ENCODE data around the gene TCAP. TPM values are rescaled to one million over a fixed set of nuclear protein-coding genes. Genes with fewer than 3 reads are reported as not detected.

The TCAP gene
- polyA plus RNA-seq, 3 donors = 1.3 TPM; not detected in 2

DNA sequence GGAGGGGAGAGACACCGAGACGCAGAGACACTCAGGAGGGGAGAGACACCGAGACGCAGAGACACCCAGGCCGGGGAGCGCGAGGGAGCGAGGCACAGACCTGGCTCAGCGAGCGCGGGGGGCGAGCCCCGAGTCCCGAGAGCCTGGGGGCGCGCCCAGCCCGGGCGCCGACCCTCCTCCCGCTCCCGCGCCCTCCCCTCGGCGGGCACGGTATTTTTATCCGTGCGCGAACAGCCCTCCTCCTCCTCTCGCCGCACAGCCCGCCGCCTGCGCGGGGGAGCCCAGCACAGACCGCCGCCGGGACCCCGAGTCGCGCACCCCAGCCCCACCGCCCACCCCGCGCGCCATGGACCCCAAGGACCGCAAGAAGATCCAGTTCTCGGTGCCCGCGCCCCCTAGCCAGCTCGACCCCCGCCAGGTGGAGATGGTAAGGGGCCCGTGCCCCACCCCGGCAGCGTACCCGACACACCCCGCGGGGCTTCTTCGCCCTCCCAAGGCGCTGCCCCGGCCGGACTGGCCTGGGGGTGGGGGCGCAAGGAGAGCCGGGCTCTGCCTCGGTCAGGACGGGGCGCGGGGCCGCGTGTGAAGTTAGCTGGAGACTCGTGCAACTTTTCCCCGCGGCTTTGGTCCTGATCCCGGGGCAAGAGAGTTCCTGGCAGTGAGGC is 38.0 kb upstream of the TCAP start:
- Mint-ChIP-seq H3K9me3 (peaks cover 0 to 11% (median 2%) of the 10 kb centered on the region in 7 donors), H3K27ac (no peak overlapping the region), H3K36me3 (no peaks in the 10 kb centered on the region), H3K27me3 (ENCODE audit: low read depth in 3 of 3) (peaks cover 48 to 65% (median 53%) of the 10 kb centered on the region in 3 donors), H3K4me1 (peaks cover 34% of the 10 kb centered on the region), H3K4me3 (peak overlapping the region in 1 of 2 donors; percentile 84)
- H2AFZ ChIP-seq (ENCODE audit: insufficient read depth, low read depth, low read length, poor library complexity, severe bottlenecking) = no peak overlapping the region
- no peaks in the 10 kb centered on the region for H3K79me2 ChIP-seq (ENCODE audit: insufficient read depth, low read length)
- peaks cover 20 to 33% of the 10 kb centered on the region in 2 donors for H3K4me1 ChIP-seq (ENCODE audit: control insufficient read depth in 1 of 2, insufficient read depth in 2 of 2, low read length in 2 of 2)
- peaks cover 16 to 46% of the 10 kb centered on the region in 2 donors for H3K27me3 ChIP-seq (ENCODE audit: control insufficient read depth in 2 of 2, insufficient read depth in 2 of 2, low read length in 2 of 2)
- no peak overlapping the region for H3K4me2 ChIP-seq (replicated peaks; ENCODE audit: extremely low read depth, low read length, poor library complexity, severe bottlenecking)
- no peak overlapping the region for H3K9ac ChIP-seq (ENCODE audit: insufficient read depth, low read length, poor library complexity, severe bottlenecking)
- intact Hi-C loops (cut with micrococcal nuclease) = no loop called here
- no peak for DNase-seq
- no peak overlapping the region for H3K4me3 ChIP-seq (replicated peaks in 1 of 3; ENCODE audit: low read depth in 2 of 3, low read length in 3 of 3)
- no peaks in the 10 kb centered on the region for H3K36me3 ChIP-seq (replicated peaks in 1 of 2; ENCODE audit: control insufficient read depth in 1 of 2, insufficient read depth in 2 of 2, low read length in 2 of 2)
- no peaks in the 10 kb centered on the region for H4K20me1 ChIP-seq (ENCODE audit: insufficient read depth, low read length)
- H3K27ac ChIP-seq (ENCODE audit: low read depth in 1 of 2, low read length in 2 of 2) = no peak overlapping the region
- no peaks in the 10 kb centered on the region for H3K9me3 ChIP-seq (replicated peaks in 1 of 2; ENCODE audit: control insufficient read depth in 1 of 2, insufficient read depth in 1 of 2, low read length in 2 of 2)
- 6% methylated on average over 61 of the region's 72 CpGs for WGBS (ENCODE audit: insufficient coverage)
- TF ChIP-seq, protein P1, sequence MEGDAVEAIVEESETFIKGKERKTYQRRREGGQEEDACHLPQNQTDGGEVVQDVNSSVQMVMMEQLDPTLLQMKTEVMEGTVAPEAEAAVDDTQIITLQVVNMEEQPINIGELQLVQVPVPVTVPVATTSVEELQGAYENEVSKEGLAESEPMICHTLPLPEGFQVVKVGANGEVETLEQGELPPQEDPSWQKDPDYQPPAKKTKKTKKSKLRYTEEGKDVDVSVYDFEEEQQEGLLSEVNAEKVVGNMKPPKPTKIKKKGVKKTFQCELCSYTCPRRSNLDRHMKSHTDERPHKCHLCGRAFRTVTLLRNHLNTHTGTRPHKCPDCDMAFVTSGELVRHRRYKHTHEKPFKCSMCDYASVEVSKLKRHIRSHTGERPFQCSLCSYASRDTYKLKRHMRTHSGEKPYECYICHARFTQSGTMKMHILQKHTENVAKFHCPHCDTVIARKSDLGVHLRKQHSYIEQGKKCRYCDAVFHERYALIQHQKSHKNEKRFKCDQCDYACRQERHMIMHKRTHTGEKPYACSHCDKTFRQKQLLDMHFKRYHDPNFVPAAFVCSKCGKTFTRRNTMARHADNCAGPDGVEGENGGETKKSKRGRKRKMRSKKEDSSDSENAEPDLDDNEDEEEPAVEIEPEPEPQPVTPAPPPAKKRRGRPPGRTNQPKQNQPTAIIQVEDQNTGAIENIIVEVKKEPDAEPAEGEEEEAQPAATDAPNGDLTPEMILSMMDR (IDR thresholded peaks at IDR 0.05) = no peak

DNA sequence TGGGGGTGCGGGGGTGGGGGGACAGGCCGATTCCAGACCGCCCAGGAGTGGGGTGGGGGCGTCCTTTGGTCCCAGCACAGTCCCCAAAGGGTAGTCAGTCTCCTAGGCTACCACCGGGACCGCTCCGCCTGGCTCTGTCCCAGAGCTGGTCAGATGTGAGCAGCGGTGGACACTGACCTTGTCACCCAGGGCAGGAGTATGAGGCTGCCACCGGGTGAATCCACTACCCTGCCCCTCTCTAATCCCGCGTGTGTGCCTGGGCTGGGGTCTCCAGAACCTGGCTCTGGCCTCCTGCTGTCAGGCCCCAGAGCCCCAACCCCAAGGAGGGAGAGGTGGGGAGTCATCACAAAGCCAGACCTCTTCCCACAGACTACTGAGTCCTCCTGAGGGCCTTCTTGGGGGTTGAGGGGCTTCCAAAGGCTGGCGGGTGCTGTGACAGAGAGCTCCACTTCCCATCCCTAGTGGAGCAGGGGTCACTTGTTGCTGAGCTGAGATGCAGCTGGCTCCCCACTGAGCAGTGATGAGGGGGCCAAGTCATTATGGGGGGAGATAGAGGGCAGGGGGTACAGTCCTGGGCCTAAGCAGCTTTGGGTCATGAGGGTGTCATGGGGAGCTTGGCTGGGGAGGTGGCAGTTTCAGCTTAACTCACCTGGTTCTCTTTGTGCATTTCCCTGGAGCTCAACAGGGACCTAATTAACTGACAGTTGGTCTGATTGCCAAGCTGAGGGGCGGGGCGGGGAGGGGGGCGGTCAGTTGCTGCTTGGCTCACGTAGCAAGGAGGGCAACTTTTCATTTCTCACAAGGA is 37.2 kb upstream of the TCAP start:
- Histone ChIP-seq H2AFZ (ENCODE audit: insufficient read depth, low read depth, low read length, poor library complexity, severe bottlenecking) (no peak overlapping the region), H3K36me3 (replicated peaks in 1 of 2; ENCODE audit: control insufficient read depth in 1 of 2, insufficient read depth in 2 of 2, low read length in 2 of 2) (no peaks in the 10 kb centered on the region), H3K79me2 (ENCODE audit: insufficient read depth, low read length) (no peaks in the 10 kb centered on the region), H3K9ac (ENCODE audit: insufficient read depth, low read length, poor library complexity, severe bottlenecking) (no peak overlapping the region), H3K27ac (ENCODE audit: low read depth in 1 of 2, low read length in 2 of 2) (no peak overlapping the region), H3K27me3 (ENCODE audit: control insufficient read depth in 2 of 2, insufficient read depth in 2 of 2, low read length in 2 of 2) (peaks cover 16 to 50% of the 10 kb centered on the region in 2 donors), H3K4me2 (replicated peaks; ENCODE audit: extremely low read depth, low read length, poor library complexity, severe bottlenecking) (no peak overlapping the region), H4K20me1 (ENCODE audit: insufficient read depth, low read length) (no peaks in the 10 kb centered on the region), H3K9me3 (replicated peaks in 1 of 2; ENCODE audit: control insufficient read depth in 1 of 2, insufficient read depth in 1 of 2, low read length in 2 of 2) (no peaks in the 10 kb centered on the region), H3K4me3 (replicated peaks in 1 of 3; ENCODE audit: low read depth in 2 of 3, low read length in 3 of 3) (no peak overlapping the region), H3K4me1 (ENCODE audit: control insufficient read depth in 1 of 2, insufficient read depth in 2 of 2, low read length in 2 of 2) (peaks cover 17 to 29% of the 10 kb centered on the region in 2 donors)
- H3K9me3 Mint-ChIP-seq = peaks cover 0 to 11% (median 2%) of the 10 kb centered on the region in 7 donors
- TF ChIP-seq, protein P1 (IDR thresholded peaks at IDR 0.05) = no peak
- intact Hi-C loops (cut with micrococcal nuclease) = no loop called here
- peaks cover 31% of the 10 kb centered on the region for H3K4me1 Mint-ChIP-seq
- WGBS (ENCODE audit: insufficient coverage) = 90% methylated on average over 3 of the region's 16 CpGs
- H3K4me3 Mint-ChIP-seq = peak overlapping the region in 1 of 2 donors; percentile 71
- H3K27ac Mint-ChIP-seq = peak overlapping the region in 2 of 7 donors; percentile 25 to 70
- no peak for DNase-seq
- peaks cover 50 to 65% (median 50%) of the 10 kb centered on the region in 3 donors for H3K27me3 Mint-ChIP-seq (ENCODE audit: low read depth in 3 of 3)
- H3K36me3 Mint-ChIP-seq = no peaks in the 10 kb centered on the region
